Measurements from ENCODE around the gene DGKE. TPM values are rescaled to one million over a fixed set of nuclear protein-coding genes. Genes with fewer than 3 reads are reported as not detected.

Gene DGKE
- polyA plus RNA-seq, 1 donor from 2014 or later: 16.6 TPM

DNA sequence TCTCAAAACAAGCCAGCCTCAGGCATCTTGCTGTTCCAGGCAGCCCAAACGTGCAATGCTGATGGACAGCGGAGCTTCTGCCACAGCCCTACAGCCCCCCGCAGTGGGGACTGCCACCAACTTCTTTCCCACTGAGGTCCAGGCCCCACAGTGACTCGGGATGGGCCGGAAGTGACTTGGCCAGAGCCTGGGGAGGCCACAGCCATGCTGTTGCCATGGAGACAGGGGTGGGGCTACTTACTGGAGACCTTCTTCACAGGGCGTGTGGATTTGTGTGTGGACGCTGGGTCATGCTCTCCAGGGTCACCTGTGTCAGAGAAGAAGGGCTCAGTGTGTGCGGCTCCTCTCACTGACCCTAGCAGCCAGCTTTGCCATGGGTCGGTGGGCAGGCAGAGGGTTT lies 64.9 kb downstream of the DGKE start:
- H3K36me3 ChIP-seq (ENCODE audit: insufficient read depth, low read length): no peaks in the 10 kb centered on the region
- TF ChIP-seq RAD21 (conservative IDR thresholded peaks at IDR 0.05) (no peak), POLR2AphosphoS5 (IDR thresholded peaks at IDR 0.05) (no peak), MXI1 (conservative IDR thresholded peaks at IDR 0.05; ENCODE audit: poor library complexity, severe bottlenecking) (no peak), EP300 (conservative IDR thresholded peaks at IDR 0.05; ENCODE audit: poor library complexity, severe bottlenecking) (no peak), EZH2 (IDR thresholded peaks at IDR 0.05; ENCODE audit: borderline replicate concordance, insufficient read depth, low read length, poor library complexity, severe bottlenecking) (no peak), CTCF (IDR thresholded peaks at IDR 0.05; ENCODE audit: poor library complexity, severe bottlenecking) (no peak), SMC3 (conservative IDR thresholded peaks at IDR 0.05; ENCODE audit: poor library complexity) (no peak), REST (IDR thresholded peaks at IDR 0.05; ENCODE audit: borderline replicate concordance) (no peak), TAF1 (IDR thresholded peaks at IDR 0.05; ENCODE audit: low read depth) (no peak)
- no peak overlapping the region for H3K4me2 ChIP-seq (ENCODE audit: low read length)
- no peaks in the 10 kb centered on the region for H3K27me3 ChIP-seq (ENCODE audit: insufficient read depth, low read depth, low read length)
- no peaks in the 10 kb centered on the region for H3F3A ChIP-seq (ENCODE audit: insufficient read depth, low read length, poor library complexity, severe bottlenecking)
- no peak overlapping the region for H2AFZ ChIP-seq (ENCODE audit: low read depth, low read length)
- H4K20me1 ChIP-seq (ENCODE audit: insufficient read depth): no peaks in the 10 kb centered on the region
- no peaks in the 10 kb centered on the region for H3K9me2 ChIP-seq (ENCODE audit: insufficient read depth, low read length)
- H3K9me3 ChIP-seq (ENCODE audit: low read length): no peaks in the 10 kb centered on the region
- no peaks in the 10 kb centered on the region for H3K79me2 ChIP-seq (replicated peaks; ENCODE audit: insufficient read depth, low read length)
- no peak overlapping the region for H3K27ac ChIP-seq (ENCODE audit: low read length)
- H3K4me3 ChIP-seq (ENCODE audit: low read length): no peak overlapping the region
- no peak overlapping the region for H3K9ac ChIP-seq (ENCODE audit: low read length)

GRCh38 chr17:56899403-56899802 lies 65.5 kb downstream of the DGKE start:
- no peak for TF ChIP-seq SMC3 (conservative IDR thresholded peaks at IDR 0.05; ENCODE audit: poor library complexity)
- TF ChIP-seq POLR2AphosphoS5 (IDR thresholded peaks at IDR 0.05): no peak
- TF ChIP-seq CTCF (IDR thresholded peaks at IDR 0.05; ENCODE audit: poor library complexity, severe bottlenecking): no peak
- TF ChIP-seq MXI1 (conservative IDR thresholded peaks at IDR 0.05; ENCODE audit: poor library complexity, severe bottlenecking): no peak
- no peak for TF ChIP-seq REST (IDR thresholded peaks at IDR 0.05; ENCODE audit: borderline replicate concordance)
- no peak for TF ChIP-seq RAD21 (conservative IDR thresholded peaks at IDR 0.05)
- TF ChIP-seq EZH2 (IDR thresholded peaks at IDR 0.05; ENCODE audit: borderline replicate concordance, insufficient read depth, low read length, poor library complexity, severe bottlenecking): no peak
- TF ChIP-seq EP300 (conservative IDR thresholded peaks at IDR 0.05; ENCODE audit: poor library complexity, severe bottlenecking): no peak
- no peak for TF ChIP-seq TAF1 (IDR thresholded peaks at IDR 0.05; ENCODE audit: low read depth)
- Histone ChIP-seq H3K4me3 (ENCODE audit: low read length) (no peak overlapping the region), H3K4me2 (ENCODE audit: low read length) (no peak overlapping the region), H3K9me3 (ENCODE audit: low read length) (no peaks in the 10 kb centered on the region), H3F3A (ENCODE audit: insufficient read depth, low read length, poor library complexity, severe bottlenecking) (no peaks in the 10 kb centered on the region), H4K20me1 (ENCODE audit: insufficient read depth) (no peaks in the 10 kb centered on the region), H3K27ac (ENCODE audit: low read length) (no peak overlapping the region), H2AFZ (ENCODE audit: low read depth, low read length) (no peak overlapping the region), H3K79me2 (replicated peaks; ENCODE audit: insufficient read depth, low read length) (no peaks in the 10 kb centered on the region), H3K9ac (ENCODE audit: low read length) (no peak overlapping the region), H3K36me3 (ENCODE audit: insufficient read depth, low read length) (no peaks in the 10 kb centered on the region), H3K27me3 (ENCODE audit: insufficient read depth, low read depth, low read length) (no peaks in the 10 kb centered on the region), H3K9me2 (ENCODE audit: insufficient read depth, low read length) (no peaks in the 10 kb centered on the region)

Data from neural cell (in vitro differentiated cells).